Hepatocyte (in vitro differentiated cells): Measurements from ENCODE around the gene MTR.

Experiments used
- EZH2 ChIP-seq: fragments of 200-600 bp; sonication (generic); IDR thresholded peaks from 2 replicates; pipeline ENCODE4 v1.6.1; 2016; ENCODE audit warnings: antibody characterized with exemption, mild to moderate bottlenecking, borderline replicate concordance
- TF ChIP-seq, protein P1 (sequence below): fragments of 200-600 bp; sonication (generic); IDR thresholded peaks from 2 replicates; pipeline ENCODE4 v1.5.1; 2016; ENCODE audit warnings: antibody characterized with exemption, mild to moderate bottlenecking; ENCODE audit not compliant: poor library complexity

DNA sequence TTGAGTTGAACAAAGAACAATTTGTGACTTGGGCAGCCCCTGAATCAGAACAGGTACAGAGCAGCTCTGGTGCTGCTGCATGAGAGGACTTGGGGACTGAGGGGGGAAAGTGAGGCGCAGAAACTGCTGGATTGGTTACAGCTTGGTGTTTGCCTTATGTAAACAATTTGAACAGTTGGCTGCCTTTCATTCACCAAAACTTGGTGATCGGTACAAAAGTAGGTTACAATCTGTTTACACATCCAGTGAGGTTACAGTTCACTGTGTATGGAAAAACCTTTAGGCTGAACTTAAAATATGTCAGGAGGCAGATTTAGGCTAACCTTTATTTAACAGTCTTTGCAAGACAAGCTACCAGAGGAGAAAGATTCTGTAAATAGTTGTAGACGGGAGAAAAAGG lies 28.6 kb upstream of the MTR start:
- TF ChIP-seq EZH2: no peak
- TF ChIP-seq, protein P1, sequence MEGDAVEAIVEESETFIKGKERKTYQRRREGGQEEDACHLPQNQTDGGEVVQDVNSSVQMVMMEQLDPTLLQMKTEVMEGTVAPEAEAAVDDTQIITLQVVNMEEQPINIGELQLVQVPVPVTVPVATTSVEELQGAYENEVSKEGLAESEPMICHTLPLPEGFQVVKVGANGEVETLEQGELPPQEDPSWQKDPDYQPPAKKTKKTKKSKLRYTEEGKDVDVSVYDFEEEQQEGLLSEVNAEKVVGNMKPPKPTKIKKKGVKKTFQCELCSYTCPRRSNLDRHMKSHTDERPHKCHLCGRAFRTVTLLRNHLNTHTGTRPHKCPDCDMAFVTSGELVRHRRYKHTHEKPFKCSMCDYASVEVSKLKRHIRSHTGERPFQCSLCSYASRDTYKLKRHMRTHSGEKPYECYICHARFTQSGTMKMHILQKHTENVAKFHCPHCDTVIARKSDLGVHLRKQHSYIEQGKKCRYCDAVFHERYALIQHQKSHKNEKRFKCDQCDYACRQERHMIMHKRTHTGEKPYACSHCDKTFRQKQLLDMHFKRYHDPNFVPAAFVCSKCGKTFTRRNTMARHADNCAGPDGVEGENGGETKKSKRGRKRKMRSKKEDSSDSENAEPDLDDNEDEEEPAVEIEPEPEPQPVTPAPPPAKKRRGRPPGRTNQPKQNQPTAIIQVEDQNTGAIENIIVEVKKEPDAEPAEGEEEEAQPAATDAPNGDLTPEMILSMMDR: no peak
